ENCODE data around the gene HMSD. TPM values are rescaled to one million over a fixed set of nuclear protein-coding genes. Genes with fewer than 3 reads are reported as not detected.

HMSD gene
- total RNA-seq, 1 donor from 2014 or later, result 5.5 TPM

GRCh38 chr18:63965716-63966330 is 16.7 kb downstream of the HMSD start:
- no peak overlapping the region for H3K27ac Mint-ChIP-seq
- no peak overlapping the region for H3K4me3 Mint-ChIP-seq (ENCODE audit: low read depth)
- no peaks in the 10 kb centered on the region for H3K9me3 Mint-ChIP-seq (ENCODE audit: low read depth)
- H3K27me3 Mint-ChIP-seq, result peaks cover 4% of the 10 kb centered on the region
- no peak for TF ChIP-seq CTCF (IDR thresholded peaks at IDR 0.05; ENCODE audit: unreplicated experiment)
- H3K36me3 Mint-ChIP-seq (ENCODE audit: insufficient read depth), result no peaks in the 10 kb centered on the region
- DNase-seq (ENCODE audit: low spot score, unreplicated experiment), result no peak
- peaks cover 11% of the 10 kb centered on the region for H3K4me1 Mint-ChIP-seq (ENCODE audit: low read depth)

- peak; percentile 86 for DNase-seq (ENCODE audit: low spot score, unreplicated experiment)
- TF ChIP-seq CTCF (IDR thresholded peaks at IDR 0.05; ENCODE audit: unreplicated experiment), result no peak
- Mint-ChIP-seq H3K4me1 (ENCODE audit: low read depth) (peaks cover 19% of the 10 kb centered on the region), H3K4me3 (ENCODE audit: low read depth) (peak within 1 kb of the TSS; percentile 86), H3K36me3 (ENCODE audit: insufficient read depth) (no peaks in the 10 kb centered on the region), H3K27me3 (peaks cover 4% of the 10 kb centered on the region), H3K27ac (peak within 1 kb of the TSS; percentile 100), H3K9me3 (ENCODE audit: low read depth) (no peaks in the 10 kb centered on the region)
Measured at GRCh38 chr18:63969942-63970808, 21.1 kb downstream of the HMSD start, which contains the start of gene SERPINB8. TSS of gene SERPINB8 (plus strand) at chr18:63970081. CDS start at chr18:63978309, 8,228 bp downstream.

GRCh38 chr18:63970809-63971205 is 21.7 kb downstream of the HMSD start:
- peaks cover 4% of the 10 kb centered on the region for H3K27me3 Mint-ChIP-seq
- H3K27ac Mint-ChIP-seq, result peak overlapping the region; percentile 100
- H3K36me3 Mint-ChIP-seq (ENCODE audit: insufficient read depth), result no peaks in the 10 kb centered on the region

GRCh38 chr18:63971320-63972001 is 22.4 kb downstream of the HMSD start:
- TF ChIP-seq CTCF (IDR thresholded peaks at IDR 0.05; ENCODE audit: unreplicated experiment), result no peak
- no peaks in the 10 kb centered on the region for H3K9me3 Mint-ChIP-seq (ENCODE audit: low read depth)
- H3K27ac Mint-ChIP-seq, result peak overlapping the region; percentile 100
- DNase-seq (ENCODE audit: low spot score, unreplicated experiment), result no peak
- H3K4me3 Mint-ChIP-seq (ENCODE audit: low read depth), result peak overlapping the region; percentile 86
- H3K27me3 Mint-ChIP-seq, result peaks cover 4% of the 10 kb centered on the region
- H3K4me1 Mint-ChIP-seq (ENCODE audit: low read depth), result peaks cover 20% of the 10 kb centered on the region
- no peaks in the 10 kb centered on the region for H3K36me3 Mint-ChIP-seq (ENCODE audit: insufficient read depth)

More at GRCh38 chr18:63970809-63971205, 21.7 kb downstream of the HMSD start:
- peak; percentile 39 for DNase-seq (ENCODE audit: low spot score, unreplicated experiment)
- Mint-ChIP-seq H3K4me3 (ENCODE audit: low read depth) (peak overlapping the region; percentile 86), H3K4me1 (ENCODE audit: low read depth) (peaks cover 20% of the 10 kb centered on the region), H3K9me3 (ENCODE audit: low read depth) (no peaks in the 10 kb centered on the region)
- no peak for TF ChIP-seq CTCF (IDR thresholded peaks at IDR 0.05; ENCODE audit: unreplicated experiment)

- H3K27me3 Mint-ChIP-seq, result no peaks in the 10 kb centered on the region
- DNase-seq (ENCODE audit: low spot score, unreplicated experiment), result no peak
- TF ChIP-seq CTCF (IDR thresholded peaks at IDR 0.05; ENCODE audit: unreplicated experiment), result no peak
- H3K9me3 Mint-ChIP-seq (ENCODE audit: low read depth), result no peaks in the 10 kb centered on the region
- no peaks in the 10 kb centered on the region for H3K36me3 Mint-ChIP-seq (ENCODE audit: insufficient read depth)
- peaks cover 20% of the 10 kb centered on the region for H3K4me1 Mint-ChIP-seq (ENCODE audit: low read depth)
- H3K4me3 Mint-ChIP-seq (ENCODE audit: low read depth), result no peak overlapping the region
- peak overlapping the region; percentile 78 for H3K27ac Mint-ChIP-seq
Measured at GRCh38 chr18:63972002-63972376, 22.9 kb downstream of the HMSD start.

Measured in progenitor cell of endocrine pancreas (in vitro differentiated cells).